SW480 (cell line): ENCODE results near the gene CSTPP1.
A peak's percentile ranks its signal among the peaks of the same experiment; 100 is the strongest.
"Not testable (repeated sequence)": the region's sequence is repeated elsewhere in the genome, so short reads cannot be mapped to it uniquely, and the experiment has no call there.

Experiments used
- DNase-seq: peaks from one replicate; pipeline ENCODE4 v3.0.0-alpha.2; 2016; ENCODE audit warnings: low spot score

The CSTPP1 gene

DNA sequence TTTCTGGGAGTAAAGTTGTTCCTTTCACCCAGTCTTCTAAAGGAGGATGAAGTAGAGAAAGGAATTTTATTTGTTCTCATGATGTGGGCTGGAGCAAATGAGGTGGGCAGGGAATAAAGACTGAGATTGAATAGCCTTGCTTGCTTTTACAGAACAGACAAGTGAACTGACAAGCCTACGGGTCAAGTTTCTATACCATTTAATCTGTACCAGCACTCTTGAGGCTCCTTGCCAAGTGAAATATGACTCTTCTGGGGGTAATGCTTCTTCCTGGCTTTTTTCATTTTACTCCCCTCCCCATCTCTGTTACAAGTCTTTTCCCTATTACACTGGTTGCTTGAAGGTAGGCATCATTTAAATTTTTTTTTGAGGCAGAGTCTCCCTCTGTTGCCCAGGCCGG lies 54.8 kb downstream of the CSTPP1 start:
- no peak for DNase-seq

DNA sequence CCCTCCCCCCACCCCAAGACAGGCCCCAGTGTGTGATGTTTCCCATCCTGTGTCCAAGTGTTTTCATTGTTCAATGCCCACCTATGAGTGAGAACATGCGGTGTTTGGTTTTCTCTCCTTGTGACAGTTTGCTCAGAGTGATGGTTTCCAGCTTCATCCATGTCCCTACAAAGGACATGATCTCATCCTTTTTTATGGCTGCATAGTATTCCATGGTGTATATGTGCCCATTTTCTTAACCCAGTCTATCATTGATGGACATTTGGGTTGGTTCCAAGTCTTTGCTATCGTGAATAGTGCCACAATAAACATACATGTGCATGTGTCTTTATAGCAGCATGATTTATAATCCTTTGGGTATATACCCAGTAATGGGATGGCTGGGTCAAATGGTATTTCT lies 55.8 kb downstream of the CSTPP1 start:
- DNase-seq = not testable (repeated sequence)

DNA sequence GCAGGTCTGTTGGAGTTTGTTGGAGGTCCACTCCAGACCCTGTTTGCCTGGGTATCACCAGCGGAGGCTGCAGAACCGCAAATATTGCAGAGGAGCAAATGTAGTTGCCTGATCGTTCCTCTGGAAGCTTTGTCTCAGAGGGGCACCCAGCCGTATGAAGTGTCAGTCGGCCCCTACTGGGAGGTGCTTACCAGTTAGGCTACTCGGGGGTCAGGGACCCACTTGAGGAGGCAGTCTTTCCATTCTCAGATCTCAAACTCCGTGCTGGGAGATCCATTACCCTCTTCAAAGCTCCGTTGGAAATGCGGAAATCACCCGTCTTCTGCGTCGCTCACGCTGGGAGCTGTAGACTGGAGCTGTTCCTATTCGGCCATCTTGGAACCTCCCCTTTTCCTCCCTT lies 61.2 kb downstream of the CSTPP1 start:
- DNase-seq = not testable (repeated sequence)

DNA sequence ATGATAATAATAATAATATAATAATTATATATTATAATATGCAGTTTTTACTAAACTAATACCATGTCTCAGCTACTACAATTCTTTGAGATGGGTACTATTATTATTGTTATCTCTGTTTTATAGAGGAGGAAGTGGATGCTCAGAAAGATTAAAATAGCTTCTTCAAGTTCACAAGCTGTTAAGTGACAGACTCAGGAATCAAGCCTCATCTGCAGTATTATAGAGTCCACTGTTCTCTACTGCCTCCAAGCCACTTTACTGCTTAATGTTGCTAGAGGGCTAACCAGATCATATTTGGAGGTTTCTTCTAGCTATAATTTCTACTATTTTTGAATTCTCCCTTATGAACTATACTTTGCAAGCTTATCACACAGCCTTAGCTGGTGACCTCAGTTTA lies 62.7 kb downstream of the CSTPP1 start:
- DNase-seq = no peak

DNA sequence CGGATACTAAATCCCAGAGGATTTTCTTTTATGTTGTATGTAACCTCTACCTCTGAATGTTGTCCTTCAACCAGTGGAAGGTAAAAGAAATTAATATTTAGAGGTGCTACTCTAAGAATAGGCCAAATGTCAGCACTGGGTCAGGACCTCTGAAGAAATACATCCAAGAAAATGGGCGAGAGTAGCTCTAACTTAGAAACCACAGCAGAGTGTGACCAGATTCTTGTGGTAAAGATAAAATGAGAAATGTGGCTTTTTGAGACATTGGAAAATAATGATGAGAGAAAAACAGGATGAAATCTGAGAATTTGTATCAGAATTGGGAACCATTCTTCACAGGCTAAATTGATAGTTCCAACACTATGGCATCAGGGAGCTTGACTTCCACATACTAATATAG lies 63.5 kb downstream of the CSTPP1 start:
- no peak for DNase-seq

DNA sequence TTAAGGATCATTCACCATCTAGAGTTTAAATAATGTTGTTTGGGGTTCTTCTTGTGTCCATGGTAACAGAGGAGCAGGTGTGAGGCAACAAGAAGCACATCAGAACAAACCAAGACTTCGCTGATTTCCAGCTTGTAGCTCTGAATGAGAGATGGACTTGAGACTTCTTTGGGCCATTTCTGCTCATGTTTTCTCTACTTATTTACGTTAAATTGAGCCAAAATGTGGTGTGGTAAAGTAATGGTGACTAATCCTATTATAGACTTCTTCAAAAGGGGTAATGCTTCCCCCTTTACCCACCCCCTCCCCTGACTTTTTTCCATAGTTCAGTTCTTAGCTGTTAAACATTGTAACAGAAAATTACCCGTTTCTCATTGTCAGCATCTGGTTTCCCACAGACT lies 65.2 kb downstream of the CSTPP1 start:
- no peak for DNase-seq

DNA sequence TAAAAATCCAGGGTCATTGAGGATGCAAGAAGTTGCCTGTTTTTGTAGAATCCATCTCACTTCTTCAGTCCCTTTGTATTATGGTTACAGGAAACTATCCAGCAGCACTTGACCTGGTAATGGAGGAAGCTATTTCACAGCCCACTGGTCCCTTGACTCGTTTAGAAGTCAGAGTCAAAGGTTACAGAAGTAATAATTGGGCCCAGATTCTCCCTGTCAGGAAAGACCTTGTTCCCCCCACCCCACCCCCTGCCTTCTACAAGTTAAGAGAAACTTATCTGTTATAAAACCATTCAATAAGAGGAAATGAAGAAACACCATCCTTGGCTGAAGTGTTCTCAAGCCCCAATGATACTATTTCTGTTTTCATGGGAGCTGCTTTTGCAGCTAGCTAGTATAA lies 65.8 kb downstream of the CSTPP1 start:
- DNase-seq = no peak

DNA sequence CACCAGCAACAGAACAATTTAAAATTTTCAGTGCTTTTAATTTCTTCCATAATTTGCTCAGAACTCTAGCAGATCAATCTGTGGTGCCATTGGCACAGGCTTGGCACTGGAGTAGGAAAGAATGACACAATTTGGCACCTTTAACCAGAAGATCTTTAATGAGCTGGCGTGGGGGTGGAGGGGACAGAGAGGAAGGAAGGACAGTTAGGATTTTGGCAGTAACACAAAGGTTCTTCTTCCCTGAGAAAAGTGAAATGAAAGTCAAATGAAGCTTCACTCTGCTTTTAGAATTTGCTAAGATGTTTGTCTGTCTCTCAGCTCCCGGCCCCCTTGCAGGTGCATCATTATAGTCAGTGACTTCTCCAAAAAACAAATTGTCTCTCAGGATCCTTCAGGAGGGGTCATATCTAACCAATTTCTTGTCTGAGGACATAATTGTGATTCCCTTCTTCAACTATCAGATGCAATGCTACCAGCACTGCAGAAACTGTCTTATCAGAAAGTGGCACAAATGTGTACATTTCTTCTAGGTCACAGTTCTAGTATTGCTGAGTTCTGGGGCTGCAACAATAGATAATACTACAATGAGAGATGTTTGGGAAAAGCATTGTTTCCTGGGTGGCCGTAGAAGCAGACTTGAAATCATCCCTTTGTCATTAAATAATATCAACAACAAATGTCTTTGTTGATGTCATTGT lies 66.8 kb downstream of the CSTPP1 start:
- DNase-seq = no peak

DNA sequence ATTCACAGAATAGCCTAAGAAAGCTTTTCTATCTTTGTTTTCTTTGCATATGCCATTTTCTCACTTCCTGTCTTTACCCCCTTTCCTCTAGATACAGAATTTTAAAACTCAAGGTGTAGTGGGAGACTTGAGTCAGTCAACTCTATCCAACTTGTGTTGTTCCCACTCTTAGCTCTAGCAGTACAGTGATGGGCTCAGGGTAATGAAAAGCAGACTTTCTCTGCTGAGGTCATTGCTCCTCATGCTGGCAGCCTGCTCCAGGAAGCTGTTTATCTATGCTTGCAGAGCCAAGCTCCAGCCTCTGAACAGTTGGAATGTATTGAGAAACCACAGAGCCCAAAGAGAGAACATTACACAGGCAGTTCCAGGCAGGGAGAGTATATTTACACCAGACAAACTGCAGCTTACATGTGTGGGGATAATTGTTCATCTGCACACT lies 68.1 kb downstream of the CSTPP1 start:
- DNase-seq = peak; percentile 56

DNA sequence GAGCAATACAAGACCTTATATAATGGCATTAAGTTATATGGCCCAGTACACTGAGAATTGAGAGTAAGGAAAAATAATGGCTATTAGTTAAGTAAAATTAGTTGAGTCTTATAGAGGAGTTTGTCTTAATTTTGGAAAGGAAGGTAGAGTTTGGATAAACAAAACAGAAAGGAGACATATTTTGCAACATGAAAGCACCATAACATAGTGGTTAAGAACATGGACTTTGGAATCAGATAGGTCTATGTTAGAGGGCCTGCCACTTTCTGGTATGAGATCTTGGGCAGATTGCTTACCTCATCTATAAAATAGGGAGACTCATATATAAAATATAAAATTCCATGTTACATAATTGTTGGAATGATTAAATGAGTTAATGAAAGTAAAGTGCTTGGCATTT lies 68.9 kb downstream of the CSTPP1 start:
- peak; percentile 14 for DNase-seq

DNA sequence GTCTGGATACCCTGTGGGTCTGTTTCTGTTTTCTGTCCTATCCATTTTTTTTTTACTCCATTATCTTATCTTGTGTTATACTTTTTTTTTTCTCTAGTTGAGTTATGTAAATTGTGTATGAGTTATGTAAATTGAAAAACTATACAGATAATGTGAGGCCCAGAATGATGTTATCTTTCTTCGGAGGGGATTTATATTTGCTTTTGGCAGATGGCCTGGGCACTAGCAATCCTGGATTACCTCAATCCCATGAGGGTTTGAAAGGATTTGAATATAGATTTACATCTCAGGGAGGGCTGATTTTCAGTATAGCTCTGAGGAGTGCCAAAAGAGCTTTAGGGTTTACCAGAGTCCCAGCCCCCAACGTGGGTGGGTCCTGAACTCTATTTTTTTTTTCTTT lies 71.0 kb downstream of the CSTPP1 start:
- no peak for DNase-seq

DNA sequence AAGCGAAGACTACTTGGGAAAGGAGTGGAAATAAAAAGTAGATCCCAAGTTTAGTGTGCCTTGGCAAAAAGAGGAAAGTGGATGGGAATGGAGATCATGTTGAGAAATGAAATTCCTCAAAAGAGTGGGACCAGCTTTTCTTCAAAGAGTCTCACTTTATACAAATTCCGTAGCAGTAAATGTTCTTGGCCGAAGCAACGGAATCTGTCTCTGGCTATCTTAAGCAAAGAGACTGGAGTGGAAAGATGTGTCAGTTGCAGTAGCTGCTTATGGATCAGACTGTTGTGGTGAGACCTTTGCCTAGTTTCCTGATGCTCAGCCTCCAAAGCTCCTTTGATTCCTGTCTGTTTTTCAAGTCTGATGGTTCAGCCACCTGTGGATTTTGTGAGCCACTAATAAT lies 73.6 kb downstream of the CSTPP1 start:
- DNase-seq = no peak

DNA sequence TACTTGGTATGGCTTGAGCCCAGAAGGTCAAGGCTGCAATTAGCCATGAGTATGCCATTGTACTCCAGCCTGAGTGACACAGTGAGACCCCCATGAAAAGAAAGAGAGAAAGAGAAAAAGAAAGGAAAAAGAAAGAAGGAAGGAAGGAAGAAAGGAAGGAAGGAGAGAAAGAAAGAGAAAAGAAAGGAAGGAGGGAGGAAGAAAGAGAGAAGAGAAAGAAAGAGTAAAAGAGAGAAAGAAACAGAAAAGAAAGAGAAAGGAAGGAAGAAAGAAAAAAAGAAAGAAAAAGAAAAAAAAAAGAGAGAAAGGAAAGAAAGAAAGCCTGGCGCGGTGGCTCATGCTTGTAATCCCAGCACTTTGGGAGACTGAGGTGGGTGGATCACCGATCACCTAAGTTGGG lies 77.5 kb downstream of the CSTPP1 start:
- no peak for DNase-seq

DNA sequence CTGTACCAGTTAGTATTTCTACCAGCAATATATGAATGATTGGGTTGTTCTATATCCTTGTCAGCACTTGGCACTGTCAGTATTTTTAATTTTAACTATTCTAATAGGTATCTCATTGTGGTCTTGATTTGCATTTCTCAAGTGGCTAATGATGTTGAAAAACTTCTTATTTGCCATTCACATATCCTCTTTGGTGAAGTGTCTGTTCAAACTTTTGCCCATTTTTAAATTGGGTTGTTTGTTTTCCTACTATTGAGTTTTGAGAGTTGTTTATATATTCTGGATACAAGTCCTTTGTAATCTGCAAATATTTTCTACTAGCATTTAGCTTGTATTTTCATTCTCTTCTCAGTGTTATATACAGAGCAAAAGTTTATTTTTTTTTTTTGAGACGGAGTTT lies 82.1 kb downstream of the CSTPP1 start:
- DNase-seq = no peak

DNA sequence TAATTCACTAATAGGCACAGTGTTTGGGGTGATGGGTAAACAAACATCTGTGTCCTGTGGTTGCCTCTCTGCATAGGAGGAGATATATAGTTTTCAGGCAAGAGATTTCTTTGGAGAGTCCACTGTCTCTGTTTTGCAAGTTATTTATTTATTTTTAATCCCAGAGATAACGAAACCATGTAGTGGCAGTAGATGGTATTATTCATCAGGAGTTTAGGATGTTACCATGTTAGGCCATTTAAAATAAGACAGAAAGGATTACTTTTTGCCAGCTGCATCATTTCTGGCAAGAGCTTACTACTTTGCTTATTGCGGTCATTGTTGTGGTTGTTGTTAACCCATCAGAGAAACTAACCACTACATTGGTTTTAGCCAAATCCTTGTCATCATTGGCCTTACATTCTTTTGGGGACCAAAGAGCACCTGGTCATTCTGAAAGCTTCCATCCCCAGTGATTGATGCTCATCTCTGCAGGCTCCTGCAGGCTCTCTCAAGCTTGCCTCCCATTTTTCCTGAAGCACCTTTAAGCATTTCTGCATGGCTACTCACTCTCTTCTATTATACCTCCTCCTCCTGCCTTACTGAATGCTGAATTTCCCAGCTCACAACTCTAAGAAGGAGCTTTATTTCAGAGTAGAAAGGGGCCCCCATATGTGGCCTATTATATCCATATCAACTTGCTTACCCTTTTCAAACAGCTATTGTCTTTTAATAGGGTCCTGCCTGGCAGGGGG lies 84.4 kb downstream of the CSTPP1 start:
- DNase-seq = no peak

DNA sequence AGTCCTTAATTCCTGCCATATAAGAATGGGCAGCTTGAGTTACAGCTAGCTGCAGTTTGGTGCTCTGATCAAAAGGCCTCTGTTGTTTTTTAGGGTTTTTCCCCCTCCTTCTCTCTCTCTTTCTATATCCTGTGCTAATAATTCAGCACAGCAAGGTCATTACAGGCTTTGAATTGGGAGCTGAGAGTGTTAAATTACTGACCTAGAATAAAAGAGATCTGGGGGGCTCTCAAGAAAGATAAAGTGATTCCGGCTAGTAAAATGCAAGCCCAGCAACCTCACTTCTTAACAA lies 84.9 kb downstream of the CSTPP1 start:
- DNase-seq = no peak

DNA sequence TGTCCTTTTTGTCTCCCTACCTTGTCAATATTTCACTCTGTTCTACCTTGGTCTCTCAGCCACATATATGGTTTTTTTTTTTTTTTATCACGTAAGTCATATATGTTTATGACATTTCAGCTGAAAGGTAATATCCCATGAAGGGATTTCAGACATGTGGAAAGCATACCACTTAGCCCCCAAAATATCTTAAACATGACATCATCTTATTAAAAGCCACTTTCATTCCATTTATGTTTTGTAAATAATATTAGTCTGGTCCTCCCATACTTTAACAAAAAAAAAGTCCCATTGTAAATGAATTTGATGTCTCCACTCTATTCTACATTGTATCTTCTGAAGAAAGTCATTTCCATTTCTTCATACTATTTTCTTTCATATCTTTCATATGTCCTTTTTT lies 85.4 kb downstream of the CSTPP1 start:
- DNase-seq = no peak

DNA sequence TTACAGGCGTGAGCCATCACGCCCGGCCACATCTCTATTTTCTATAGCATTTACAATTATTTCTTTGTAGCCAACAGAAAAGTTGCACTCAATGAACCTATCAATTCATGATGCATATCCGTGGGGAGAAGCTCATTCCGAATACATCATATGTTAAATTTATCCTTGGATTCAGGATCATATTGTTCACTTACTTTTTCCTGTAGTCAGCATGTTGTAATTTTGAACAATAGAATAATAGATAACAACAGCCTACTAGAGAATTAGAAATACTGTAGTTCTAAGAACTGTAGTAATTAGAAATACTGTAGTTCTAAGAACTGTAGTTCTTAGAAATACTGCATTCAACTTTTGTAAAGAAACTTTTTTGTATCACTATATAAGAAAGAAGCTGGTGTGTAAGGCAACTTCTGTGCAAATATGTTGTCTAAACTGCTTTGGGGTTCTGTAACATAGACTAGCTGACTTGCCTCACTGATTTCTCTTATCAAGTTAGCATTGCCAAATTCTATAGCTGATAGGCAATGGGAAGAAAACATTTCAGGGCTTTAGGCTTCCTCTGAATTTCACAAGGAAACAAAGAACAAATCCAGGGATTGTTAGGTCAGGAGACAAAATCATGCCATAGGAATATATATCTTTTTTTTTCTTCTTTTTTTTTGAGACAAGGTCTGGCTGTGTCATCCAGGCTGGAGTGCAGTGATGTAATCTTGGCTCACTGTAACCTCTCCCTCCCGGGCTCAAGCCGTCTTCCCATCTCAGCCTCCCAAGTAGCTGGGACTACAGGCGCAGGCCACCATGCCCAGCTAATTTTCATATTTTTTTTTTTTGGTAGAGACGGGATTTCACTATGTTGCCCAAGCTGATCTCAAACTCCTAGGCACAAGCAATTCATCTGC lies 91.9 kb downstream of the CSTPP1 start:
- DNase-seq = no peak

DNA sequence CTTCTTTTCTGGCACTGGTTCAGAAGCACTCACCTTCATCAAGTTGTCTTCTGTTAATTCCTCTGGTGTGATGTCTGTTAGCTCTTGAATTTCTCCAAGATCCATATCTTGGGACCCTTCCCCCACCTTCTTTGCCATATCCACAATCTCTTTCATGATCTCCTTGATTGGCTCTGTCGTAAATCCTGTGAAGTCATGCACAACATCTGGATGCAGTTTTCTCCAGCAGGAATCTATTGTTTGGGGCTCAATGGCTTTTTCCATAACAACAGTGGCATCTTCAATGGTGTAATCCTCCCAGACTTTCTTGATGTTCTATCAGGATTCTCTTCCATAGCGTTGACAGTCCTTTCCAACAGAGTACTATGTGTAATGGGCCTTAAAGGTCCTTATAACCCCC lies 96.9 kb downstream of the CSTPP1 start:
- no peak for DNase-seq

DNA sequence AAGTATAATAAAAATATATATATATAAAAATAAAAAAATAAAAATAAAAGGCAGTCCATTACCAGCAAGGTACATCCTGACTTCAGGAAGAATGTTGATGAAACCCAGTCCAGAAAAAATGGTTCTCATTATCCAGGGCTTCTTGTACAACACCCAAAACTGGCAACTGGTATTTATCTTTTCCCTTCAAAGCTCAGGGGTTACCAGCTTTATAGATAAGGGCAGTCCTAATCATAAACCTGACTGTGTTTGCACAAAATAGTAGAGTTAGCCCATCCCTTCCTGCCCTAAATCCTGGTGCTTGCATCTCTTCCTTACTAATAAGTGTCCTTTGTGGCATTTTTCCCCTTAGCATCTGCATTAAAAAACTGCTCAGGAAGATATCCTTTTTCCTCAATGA lies 97.5 kb downstream of the CSTPP1 start:
- DNase-seq = no peak

DNA sequence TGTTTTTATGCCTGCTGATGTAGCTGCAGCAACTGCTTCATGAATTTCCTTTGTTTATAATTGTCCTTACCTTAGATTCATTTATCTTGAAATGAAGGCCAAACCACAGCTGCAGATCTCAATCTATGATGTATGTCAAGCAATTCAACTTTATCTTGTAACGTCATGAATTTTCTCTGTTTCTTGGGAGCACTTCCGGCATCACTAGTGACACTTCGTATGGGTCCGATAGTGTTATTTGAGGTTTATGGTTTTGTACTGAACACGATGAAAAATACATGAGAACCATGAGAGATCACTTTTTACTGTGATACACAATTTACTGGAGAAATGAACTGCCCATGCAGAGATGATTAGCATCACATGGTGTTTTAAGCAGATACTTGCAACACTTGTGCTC lies 98.5 kb downstream of the CSTPP1 start:
- no peak for DNase-seq

DNA sequence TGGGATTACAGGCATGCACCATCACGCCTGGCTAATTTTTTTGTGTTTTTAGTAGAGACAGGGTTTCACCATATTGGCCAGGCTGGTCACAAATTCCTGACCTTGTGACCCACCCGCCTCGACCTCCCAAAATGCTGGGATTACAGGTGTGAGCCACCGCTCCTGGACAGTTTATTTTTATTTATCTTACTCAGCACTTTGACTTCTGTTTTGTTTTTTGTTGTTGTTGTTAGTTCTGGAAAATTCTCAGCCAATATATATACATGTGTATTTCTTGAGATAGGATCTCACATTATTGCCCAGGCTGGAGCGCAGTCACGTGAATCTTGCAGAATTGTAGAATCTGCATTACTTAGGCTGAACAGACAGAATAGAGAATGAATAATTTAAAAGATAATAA lies 107.6 kb downstream of the CSTPP1 start:
- DNase-seq = no peak

DNA sequence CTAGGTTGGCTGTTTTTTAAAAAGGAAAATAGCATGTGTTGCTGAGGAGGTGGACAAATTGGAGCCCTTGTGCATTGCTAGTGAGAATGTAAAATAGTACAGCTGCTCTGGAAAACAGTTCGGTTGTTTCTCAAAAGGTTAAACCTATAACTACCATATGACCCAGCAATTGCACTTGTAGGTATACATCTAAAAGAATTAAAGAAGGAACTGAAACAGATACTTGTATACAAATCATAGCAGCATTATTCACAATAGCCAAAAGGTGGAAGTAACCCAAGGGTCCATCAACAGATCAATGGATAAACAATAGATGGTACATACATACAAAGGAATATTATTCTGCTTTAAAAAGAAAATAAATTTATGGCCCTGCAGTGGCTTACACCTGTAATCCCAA lies 111.4 kb downstream of the CSTPP1 start:
- DNase-seq = no peak
